ENCODE data around the gene PAIP2. TPM values are rescaled to one million over a fixed set of nuclear protein-coding genes. Genes with fewer than 3 reads are reported as not detected.
"Not testable (repeated sequence)": the region's sequence is repeated elsewhere in the genome, so short reads cannot be mapped to it uniquely, and the experiment has no call there.

PAIP2 gene
- polyA plus RNA-seq, 4 donors = 158 to 203 (median 186) TPM

GRCh38 chr5:139377226-139377625, 35.6 kb downstream of the PAIP2 start:
- DNase-seq (ENCODE audit: low read depth in 4 of 4, low spot score in 3 of 4) = no peak

- DNase-seq (ENCODE audit: low read depth in 4 of 4, low spot score in 3 of 4) = no peak
These were observed 36.6 kb downstream of the PAIP2 start for GRCh38 chr5:139378101-139378825.

GRCh38 chr5:139378941-139379361, 37.3 kb downstream of the PAIP2 start:
- no peak for DNase-seq (ENCODE audit: low read depth in 4 of 4, low spot score in 3 of 4)

- DNase-seq (ENCODE audit: low read depth in 4 of 4, low spot score in 3 of 4) = no peak
These were observed 38.2 kb downstream of the PAIP2 start for GRCh38 chr5:139379626-139380449.

- no peak for DNase-seq (ENCODE audit: low read depth in 4 of 4, low spot score in 3 of 4)
These were observed 40.4 kb downstream of the PAIP2 start for GRCh38 chr5:139381837-139382761.

GRCh38 chr5:139382807-139383206, 41.2 kb downstream of the PAIP2 start:
- no peak for DNase-seq (ENCODE audit: low read depth in 4 of 4, low spot score in 3 of 4)

GRCh38 chr5:139383275-139383992, 41.8 kb downstream of the PAIP2 start, which contains the start of gene SLC23A1:
TSS of gene SLC23A1 (minus strand) at chr5:139383297. CDS start at chr5:139383253, 44 bp downstream.
- DNase-seq (ENCODE audit: low read depth in 4 of 4, low spot score in 3 of 4) = no peak

- DNase-seq (ENCODE audit: low read depth in 4 of 4, low spot score in 3 of 4) = no peak
These were observed 42.4 kb downstream of the PAIP2 start for GRCh38 chr5:139383993-139384590.

GRCh38 chr5:139384591-139385051, 43.0 kb downstream of the PAIP2 start:
- DNase-seq (ENCODE audit: low read depth in 4 of 4, low spot score in 3 of 4) = no peak

GRCh38 chr5:139385061-139386049, 43.7 kb downstream of the PAIP2 start:
- DNase-seq (ENCODE audit: low read depth in 4 of 4, low spot score in 3 of 4) = no peak

- DNase-seq (ENCODE audit: low read depth in 4 of 4, low spot score in 3 of 4) = no peak
These were observed 44.4 kb downstream of the PAIP2 start for GRCh38 chr5:139386050-139386438.

GRCh38 chr5:139386956-139387355, 45.3 kb downstream of the PAIP2 start:
- DNase-seq (ENCODE audit: low read depth in 4 of 4, low spot score in 3 of 4) = not testable (repeated sequence)

- DNase-seq (ENCODE audit: low read depth in 4 of 4, low spot score in 3 of 4) = no peak
These were observed 46.0 kb downstream of the PAIP2 start for GRCh38 chr5:139387611-139388197.

GRCh38 chr5:139388198-139388821, 46.7 kb downstream of the PAIP2 start:
- no peak for DNase-seq (ENCODE audit: low read depth in 4 of 4, low spot score in 3 of 4)

- DNase-seq (ENCODE audit: low read depth in 4 of 4, low spot score in 3 of 4) = no peak
These were observed 48.3 kb downstream of the PAIP2 start, which contains the start of gene MZB1 for GRCh38 chr5:139389701-139390638. TSS of gene MZB1 (minus strand) at chr5:139389913. CDS start at chr5:139389856, 57 bp downstream.

Measured in left renal pelvis (tissue), 4 donors.